Effector memory CD4-positive, alpha-beta T cell (primary cell): ENCODE data around the gene MACROD2.

Experiments
- DNase-seq, 3 donors: peaks; one replicate each; pipeline ENCODE4 v3.0.0-alpha.2; 2020
- H3K27ac ChIP-seq: 2 replicates; pipeline ENCODE4 v1.7.0; 2013; ENCODE audit warnings: mild to moderate bottlenecking, low read length, moderate library complexity; ENCODE audit not compliant: insufficient read depth, poor library complexity, severe bottlenecking
- H3K27me3 ChIP-seq: replicated peaks from 2 replicates; pipeline ENCODE4 v1.7.0; 2013; ENCODE audit warnings: mild to moderate bottlenecking, low read length; ENCODE audit not compliant: insufficient read depth, control insufficient read depth, poor library complexity, severe bottlenecking
- H3K36me3 ChIP-seq: 2 replicates; pipeline ENCODE4 v1.7.0; 2013; ENCODE audit warnings: mild to moderate bottlenecking, low read length, moderate library complexity; ENCODE audit not compliant: control insufficient read depth, insufficient read depth
- H3K4me1 ChIP-seq: 2 replicates; pipeline ENCODE4 v1.7.0; 2013; ENCODE audit warnings: low read length, mild to moderate bottlenecking; ENCODE audit not compliant: control insufficient read depth, insufficient read depth, poor library complexity, severe bottlenecking
- H3K4me3 ChIP-seq: 2 replicates; pipeline ENCODE4 v1.7.0; 2013; ENCODE audit warnings: low read length, low read depth, mild to moderate bottlenecking; ENCODE audit not compliant: insufficient read depth, poor library complexity, severe bottlenecking
- H3K9me3 ChIP-seq: 2 replicates; pipeline ENCODE4 v1.7.0; 2013; ENCODE audit warnings: mild to moderate bottlenecking, low read length, moderate library complexity; ENCODE audit not compliant: control insufficient read depth

Gene MACROD2

GRCh38 chr20:15036948-15037347 lies 1041.6 kb downstream of the MACROD2 start:
- H3K27ac ChIP-seq = no peak overlapping the region
- no peak overlapping the region for H3K4me3 ChIP-seq
- no peak for DNase-seq
- H3K27me3 ChIP-seq = no peaks in the 10 kb centered on the region
- H3K4me1 ChIP-seq = no peaks in the 10 kb centered on the region
- no peaks in the 10 kb centered on the region for H3K36me3 ChIP-seq
- H3K9me3 ChIP-seq = no peaks in the 10 kb centered on the region

- Histone ChIP-seq H3K4me1 (no peaks in the 10 kb centered on the region), H3K27ac (no peak overlapping the region), H3K9me3 (no peaks in the 10 kb centered on the region), H3K4me3 (no peak overlapping the region), H3K36me3 (no peaks in the 10 kb centered on the region), H3K27me3 (no peaks in the 10 kb centered on the region)
- DNase-seq = no peak
Measured at GRCh38 chr20:15039088-15039752, 1043.9 kb downstream of the MACROD2 start.

GRCh38 chr20:15042723-15043122 lies 1047.4 kb downstream of the MACROD2 start:
- Histone ChIP-seq H3K27ac (no peak overlapping the region), H3K9me3 (no peaks in the 10 kb centered on the region), H3K4me1 (no peaks in the 10 kb centered on the region), H3K4me3 (no peak overlapping the region), H3K27me3 (no peaks in the 10 kb centered on the region), H3K36me3 (no peaks in the 10 kb centered on the region)
- DNase-seq = no peak

GRCh38 chr20:15045246-15045645 lies 1049.9 kb downstream of the MACROD2 start:
- H3K27me3 ChIP-seq = no peaks in the 10 kb centered on the region
- H3K4me3 ChIP-seq = no peak overlapping the region
- H3K9me3 ChIP-seq = no peaks in the 10 kb centered on the region
- H3K27ac ChIP-seq = no peak overlapping the region
- no peaks in the 10 kb centered on the region for H3K4me1 ChIP-seq
- no peaks in the 10 kb centered on the region for H3K36me3 ChIP-seq
- DNase-seq = no peak

GRCh38 chr20:15047042-15047441 lies 1051.7 kb downstream of the MACROD2 start:
- no peak overlapping the region for H3K27ac ChIP-seq
- DNase-seq = no peak
- H3K4me3 ChIP-seq = no peak overlapping the region
- H3K36me3 ChIP-seq = no peaks in the 10 kb centered on the region
- H3K4me1 ChIP-seq = no peaks in the 10 kb centered on the region
- no peaks in the 10 kb centered on the region for H3K9me3 ChIP-seq
- H3K27me3 ChIP-seq = no peaks in the 10 kb centered on the region

- Histone ChIP-seq H3K27ac (no peak overlapping the region), H3K4me1 (no peaks in the 10 kb centered on the region), H3K36me3 (no peaks in the 10 kb centered on the region), H3K9me3 (no peaks in the 10 kb centered on the region), H3K4me3 (no peak overlapping the region), H3K27me3 (no peaks in the 10 kb centered on the region)
- DNase-seq = no peak
Measured at GRCh38 chr20:15047601-15048000, 1052.3 kb downstream of the MACROD2 start.

- no peaks in the 10 kb centered on the region for H3K27me3 ChIP-seq
Measured at GRCh38 chr20:15056246-15056645, 1060.9 kb downstream of the MACROD2 start.

GRCh38 chr20:15058841-15059240 lies 1063.5 kb downstream of the MACROD2 start:
- no peak for DNase-seq
- H3K27me3 ChIP-seq = no peaks in the 10 kb centered on the region
- no peaks in the 10 kb centered on the region for H3K36me3 ChIP-seq
- H3K27ac ChIP-seq = no peak overlapping the region
- H3K4me1 ChIP-seq = no peaks in the 10 kb centered on the region
- no peaks in the 10 kb centered on the region for H3K9me3 ChIP-seq
- H3K4me3 ChIP-seq = no peak overlapping the region

More at GRCh38 chr20:15056246-15056645, 1060.9 kb downstream of the MACROD2 start:
- Histone ChIP-seq H3K36me3 (no peaks in the 10 kb centered on the region), H3K4me1 (no peaks in the 10 kb centered on the region), H3K4me3 (no peak overlapping the region), H3K27ac (no peak overlapping the region), H3K9me3 (no peaks in the 10 kb centered on the region)
- no peak for DNase-seq

- no peaks in the 10 kb centered on the region for H3K27me3 ChIP-seq
- no peaks in the 10 kb centered on the region for H3K4me1 ChIP-seq
- no peaks in the 10 kb centered on the region for H3K9me3 ChIP-seq
- H3K36me3 ChIP-seq = no peaks in the 10 kb centered on the region
- DNase-seq = no peak
- no peak overlapping the region for H3K4me3 ChIP-seq
- no peak overlapping the region for H3K27ac ChIP-seq
Measured at GRCh38 chr20:15059438-15059837, 1064.1 kb downstream of the MACROD2 start.

- Histone ChIP-seq H3K9me3 (no peaks in the 10 kb centered on the region), H3K27ac (no peak overlapping the region), H3K36me3 (no peaks in the 10 kb centered on the region), H3K4me3 (no peak overlapping the region), H3K27me3 (no peaks in the 10 kb centered on the region), H3K4me1 (no peaks in the 10 kb centered on the region)
- no peak for DNase-seq
Measured at GRCh38 chr20:15060265-15061060, 1065.1 kb downstream of the MACROD2 start.
